Right atrium auricular region (tissue), 2 donors: ENCODE data around the gene DGLUCY. TPM values are rescaled to one million over a fixed set of nuclear protein-coding genes. Genes with fewer than 3 reads are reported as not detected.
"Not testable (repeated sequence)": the region's sequence is repeated elsewhere in the genome, so short reads cannot be mapped to it uniquely, and the experiment has no call there.

Experiments
- DNase-seq: peaks from one replicate; pipeline ENCODE4 v3.0.0-alpha.2; 2019; ENCODE audit warnings: low spot score
- H3K27ac ChIP-seq, 2 donors: fragments of 200-600 bp; sonication (generic); 1 replicate in 1 of 2; 2 replicates in 1 of 2; pipeline ENCODE4 v1.5.1; 2016 to 2019
- H3K27me3 ChIP-seq, 2 donors: fragments of 200-600 bp; sonication (generic); one replicate each; pipeline versions ENCODE4 v1.5.1 to v1.6.0; 2017 to 2019
- H3K36me3 ChIP-seq: fragments of 200-600 bp; sonication (generic); one replicate; pipeline ENCODE4 v1.5.1; 2016
- H3K4me1 ChIP-seq, 2 donors: fragments of 200-600 bp; sonication (generic); one replicate each; pipeline versions ENCODE4 v1.5.1 to v1.6.0; 2017 to 2019
- H3K4me3 ChIP-seq, 2 donors: fragments of 200-600 bp; sonication (generic); 1 replicate in 1 of 2; 2 replicates in 1 of 2; pipeline ENCODE4 v1.5.1; 2017 to 2019; ENCODE audit warnings: mild to moderate bottlenecking in 1 of 2, moderate library complexity in 1 of 2
- H3K9me3 ChIP-seq, 2 donors: fragments of 200-600 bp; sonication (generic); one replicate each; pipeline ENCODE4 v1.5.1; 2019
- total RNA-seq, 2 donors: library from RNA; depleted of rRNA; stranded (reverse); fragments of >200 nt; gene quantifications; one replicate each; pipeline ENCODE4 v1.1.0, GENCODE V29; 2016
- TF ChIP-seq, protein P1 (sequence below), 2 donors: fragments of 200-600 bp; sonication (generic); IDR thresholded peaks; one replicate each; pipeline ENCODE4 v1.5.1; 2019; ENCODE audit warnings: antibody characterized with exemption in 2 of 2

DGLUCY gene
- total RNA-seq, 2 donors from 2014 or later, result 81.8 to 136 TPM

DNA sequence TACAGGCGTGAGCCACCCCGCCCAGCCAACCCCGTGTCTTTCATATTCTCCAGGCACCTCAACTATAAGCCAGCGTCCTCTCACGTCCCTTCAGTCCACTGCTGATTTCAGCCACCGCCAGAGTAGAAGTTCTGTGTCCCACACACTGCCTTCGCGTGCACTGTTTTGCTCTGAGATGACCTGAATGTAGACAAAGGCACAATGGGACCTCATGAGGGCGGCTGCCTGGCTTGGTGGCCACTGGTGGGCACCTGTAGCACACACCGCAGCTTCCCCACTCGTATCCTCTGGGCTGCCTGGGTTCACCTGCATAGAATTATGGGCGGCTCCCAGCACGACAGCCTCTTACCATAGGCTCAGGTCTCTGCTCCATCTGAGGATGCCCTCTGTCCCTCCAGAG, 73.4 kb downstream of the DGLUCY start:
- Histone ChIP-seq H3K27ac (no peak overlapping the region), H3K9me3 (no peaks in the 10 kb centered on the region), H3K4me1 (no peaks in the 10 kb centered on the region), H3K4me3 (no peak overlapping the region), H3K27me3 (no peaks in the 10 kb centered on the region), H3K36me3 (peaks cover 80% of the 10 kb centered on the region)
- TF ChIP-seq, protein P1, sequence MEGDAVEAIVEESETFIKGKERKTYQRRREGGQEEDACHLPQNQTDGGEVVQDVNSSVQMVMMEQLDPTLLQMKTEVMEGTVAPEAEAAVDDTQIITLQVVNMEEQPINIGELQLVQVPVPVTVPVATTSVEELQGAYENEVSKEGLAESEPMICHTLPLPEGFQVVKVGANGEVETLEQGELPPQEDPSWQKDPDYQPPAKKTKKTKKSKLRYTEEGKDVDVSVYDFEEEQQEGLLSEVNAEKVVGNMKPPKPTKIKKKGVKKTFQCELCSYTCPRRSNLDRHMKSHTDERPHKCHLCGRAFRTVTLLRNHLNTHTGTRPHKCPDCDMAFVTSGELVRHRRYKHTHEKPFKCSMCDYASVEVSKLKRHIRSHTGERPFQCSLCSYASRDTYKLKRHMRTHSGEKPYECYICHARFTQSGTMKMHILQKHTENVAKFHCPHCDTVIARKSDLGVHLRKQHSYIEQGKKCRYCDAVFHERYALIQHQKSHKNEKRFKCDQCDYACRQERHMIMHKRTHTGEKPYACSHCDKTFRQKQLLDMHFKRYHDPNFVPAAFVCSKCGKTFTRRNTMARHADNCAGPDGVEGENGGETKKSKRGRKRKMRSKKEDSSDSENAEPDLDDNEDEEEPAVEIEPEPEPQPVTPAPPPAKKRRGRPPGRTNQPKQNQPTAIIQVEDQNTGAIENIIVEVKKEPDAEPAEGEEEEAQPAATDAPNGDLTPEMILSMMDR (IDR thresholded peaks at IDR 0.05), result no peak
- DNase-seq, result no peak

DNA sequence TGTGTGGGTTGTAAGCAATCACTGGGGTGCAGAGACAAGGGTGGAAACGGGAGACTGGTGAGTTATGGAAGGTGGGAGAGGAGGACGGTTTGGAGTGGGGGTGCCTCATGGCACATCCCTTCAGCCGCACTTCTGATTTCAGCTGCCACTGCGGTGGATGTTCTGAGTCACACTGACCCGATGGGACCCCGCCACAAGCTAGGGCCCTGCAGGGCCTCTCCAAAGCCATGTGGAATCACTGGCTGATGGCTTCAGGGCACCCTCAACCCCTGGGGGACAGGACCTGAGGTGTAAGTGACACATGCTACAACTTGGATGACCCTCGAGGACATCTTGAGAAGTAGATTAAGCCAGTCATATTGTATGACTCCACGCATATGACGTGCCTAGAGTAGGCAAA, 77.0 kb downstream of the DGLUCY start:
- TF ChIP-seq, protein P1 (IDR thresholded peaks at IDR 0.05), result no peak
- no peaks in the 10 kb centered on the region for H3K4me1 ChIP-seq
- peaks cover 72% of the 10 kb centered on the region for H3K36me3 ChIP-seq

DNA sequence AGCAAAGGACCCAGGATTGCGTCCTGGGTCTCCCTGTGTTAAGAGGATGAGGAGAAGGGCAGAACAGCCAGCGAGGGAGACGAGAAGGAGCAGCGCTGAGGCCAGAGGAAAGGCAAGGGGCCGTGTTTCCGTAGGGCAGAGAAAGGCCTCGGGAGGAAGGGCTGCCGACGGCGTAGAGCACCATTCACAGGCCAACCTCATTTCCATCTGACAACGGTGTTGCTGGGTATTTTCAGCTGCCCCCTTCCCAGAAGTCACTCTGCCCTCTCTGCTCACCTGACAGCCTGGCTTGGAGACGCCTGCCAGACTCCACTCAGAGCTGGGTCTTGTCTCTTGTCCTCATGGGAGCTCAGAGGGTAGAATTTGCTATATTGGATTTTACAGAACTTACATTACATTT, 79.2 kb downstream of the DGLUCY start:
- peaks cover 75% of the 10 kb centered on the region for H3K36me3 ChIP-seq
- H3K4me3 ChIP-seq, result no peak overlapping the region
- H3K27me3 ChIP-seq, result no peaks in the 10 kb centered on the region
- DNase-seq, result no peak
- H3K9me3 ChIP-seq, result no peaks in the 10 kb centered on the region
- no peaks in the 10 kb centered on the region for H3K4me1 ChIP-seq
- H3K27ac ChIP-seq, result no peak overlapping the region
- TF ChIP-seq, protein P1 (IDR thresholded peaks at IDR 0.05), result no peak

More for the DNA sequence above, 77.0 kb downstream of the DGLUCY start:
- H3K4me3 ChIP-seq, result no peak overlapping the region
- H3K27ac ChIP-seq, result no peak overlapping the region
- DNase-seq, result no peak
- H3K9me3 ChIP-seq, result no peaks in the 10 kb centered on the region
- H3K27me3 ChIP-seq, result no peaks in the 10 kb centered on the region

DNA sequence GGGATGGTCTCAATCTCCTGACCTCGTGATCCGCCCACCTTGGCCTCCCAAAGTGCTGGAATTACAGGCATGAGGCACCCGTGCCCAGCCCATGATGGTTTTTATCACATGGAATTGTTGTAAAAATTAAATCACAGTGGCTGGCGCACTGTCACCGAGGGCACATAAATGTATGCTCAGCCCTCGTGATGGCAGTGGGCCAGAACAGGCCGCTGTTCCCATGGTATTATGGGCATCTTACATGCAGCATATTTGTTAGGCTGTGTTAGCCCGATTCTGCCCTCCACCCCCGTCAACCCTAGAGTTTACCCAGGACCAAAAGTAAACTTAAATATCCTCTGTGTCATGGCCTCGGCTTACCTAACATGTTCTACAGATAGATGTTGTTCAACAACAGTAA, 82.0 kb downstream of the DGLUCY start:
- DNase-seq, result no peak
- Histone ChIP-seq H3K36me3 (peaks cover 78% of the 10 kb centered on the region), H3K9me3 (no peaks in the 10 kb centered on the region), H3K4me3 (no peak overlapping the region), H3K27me3 (no peaks in the 10 kb centered on the region), H3K27ac (no peak overlapping the region), H3K4me1 (no peaks in the 10 kb centered on the region)
- TF ChIP-seq, protein P1 (IDR thresholded peaks at IDR 0.05), result no peak

DNA sequence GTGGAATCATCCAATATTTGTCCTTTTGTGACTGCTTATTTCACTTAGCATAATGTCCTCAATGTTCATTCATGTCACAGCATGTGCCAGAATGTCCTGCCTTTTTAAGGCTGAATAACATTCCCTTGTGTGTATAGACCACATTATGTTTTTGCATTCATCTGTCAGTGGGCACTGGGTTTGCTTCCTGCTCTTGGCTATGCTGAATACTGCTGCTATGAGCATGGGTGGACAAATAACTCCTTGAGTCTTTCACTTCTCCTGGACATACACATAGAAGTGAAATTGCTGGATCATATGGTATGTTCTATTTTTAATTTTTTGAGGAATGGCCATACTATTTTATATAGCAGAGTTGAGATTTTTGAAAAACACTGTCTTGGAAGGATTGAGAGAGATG, 83.8 kb downstream of the DGLUCY start:
- H3K4me1 ChIP-seq, result peaks cover 0 to 14% of the 10 kb centered on the region in 2 donors
- DNase-seq, result no peak
- H3K27me3 ChIP-seq, result no peaks in the 10 kb centered on the region
- no peak overlapping the region for H3K4me3 ChIP-seq
- TF ChIP-seq, protein P1 (IDR thresholded peaks at IDR 0.05), result no peak
- peaks cover 79% of the 10 kb centered on the region for H3K36me3 ChIP-seq
- no peaks in the 10 kb centered on the region for H3K9me3 ChIP-seq
- no peak overlapping the region for H3K27ac ChIP-seq

DNA sequence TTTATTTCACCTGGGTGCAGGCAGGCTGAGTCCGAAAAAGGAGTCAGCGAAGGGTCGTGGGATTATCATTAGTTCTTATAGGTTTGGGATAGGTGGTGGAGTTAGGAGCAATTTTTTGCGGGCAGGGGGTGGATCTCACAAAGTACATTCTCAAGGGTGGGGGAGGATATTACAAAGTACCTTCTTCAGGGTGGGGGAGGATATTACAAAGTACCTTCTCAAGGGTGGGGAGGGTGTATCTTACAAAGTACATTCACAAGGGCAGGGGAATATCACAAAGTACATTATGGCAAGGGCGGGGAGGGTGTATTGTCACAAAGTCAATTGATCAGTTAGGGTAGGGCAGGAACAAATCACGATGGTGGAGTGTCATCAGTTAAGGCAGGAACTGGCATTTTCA, 86.9 kb downstream of the DGLUCY start:
- not testable (repeated sequence) for H3K9me3 ChIP-seq, H3K27me3 ChIP-seq, DNase-seq, H3K27ac ChIP-seq, H3K4me3 ChIP-seq
- H3K4me1 ChIP-seq, result peaks cover 0 to 15% of the 10 kb centered on the region in 2 donors
- H3K36me3 ChIP-seq, result peaks cover 92% of the 10 kb centered on the region
